Karpas-422 (cell line): ENCODE measurements around the gene OR2T33. TPM values are rescaled to one million over a fixed set of nuclear protein-coding genes. Genes with fewer than 3 reads are reported as not detected.
A peak's percentile ranks its signal among the peaks of the same experiment; 100 is the strongest.
"Not testable (repeated sequence)": the region's sequence is repeated elsewhere in the genome, so short reads cannot be mapped to it uniquely, and the experiment has no call there.

Experiments
- DNase-seq: peaks from one replicate; pipeline ENCODE4 v3.0.0-alpha.2; 2015
- H2AFZ ChIP-seq: fragments of 200-600 bp; sonication (generic); 2 replicates; pipeline ENCODE4 v1.6.1; 2014; ENCODE audit warnings: antibody characterized with exemption, low read length, mixed read lengths
- H3K27ac ChIP-seq: fragments of 200-600 bp; sonication (generic); 2 replicates; pipeline ENCODE4 v1.5.1; 2014; ENCODE audit warnings: mild to moderate bottlenecking, low read length, moderate library complexity
- H3K27me3 ChIP-seq: fragments of 200-600 bp; sonication (generic); 2 replicates; pipeline ENCODE4 v1.6.1; 2014; ENCODE audit warnings: low read length, mixed read lengths
- H3K36me3 ChIP-seq: fragments of 200-600 bp; sonication (generic); 2 replicates; pipeline ENCODE4 v1.6.1; 2014; ENCODE audit warnings: low read length, mixed read lengths; ENCODE audit not compliant: insufficient read depth
- H3K4me1 ChIP-seq: fragments of 200-600 bp; sonication (generic); 2 replicates; pipeline ENCODE4 v1.6.1; 2014; ENCODE audit warnings: mild to moderate bottlenecking, low read length, mixed read lengths
- H3K4me2 ChIP-seq: fragments of 200-600 bp; sonication (generic); 2 replicates; pipeline ENCODE4 v1.6.1; 2014; ENCODE audit warnings: low read length, low read depth, mild to moderate bottlenecking; ENCODE audit not compliant: poor library complexity, severe bottlenecking
- H3K4me3 ChIP-seq: fragments of 200-600 bp; sonication (generic); 2 replicates; pipeline ENCODE4 v1.5.1; 2014; ENCODE audit warnings: mild to moderate bottlenecking, antibody characterized with exemption, low read length, mixed read lengths
- H3K79me2 ChIP-seq: fragments of 200-600 bp; sonication (generic); 2 replicates; pipeline ENCODE4 v1.6.1; 2014; ENCODE audit warnings: mild to moderate bottlenecking, low read length, mixed read lengths
- H3K9ac ChIP-seq: fragments of 200-600 bp; sonication (generic); 2 replicates; pipeline ENCODE4 v1.6.0; 2014; ENCODE audit warnings: low read length
- H3K9me2 ChIP-seq: fragments of 200-600 bp; sonication (generic), shearing (Covaris generic); replicated peaks from 2 replicates; pipeline ENCODE4 v1.6.0; 2014; ENCODE audit warnings: mild to moderate bottlenecking, low read length, moderate library complexity; ENCODE audit not compliant: insufficient read depth
- H3K9me3 ChIP-seq: fragments of 300-700, 200-600 bp; sonication (generic); 2 replicates; pipeline ENCODE4 v1.6.1; 2014; ENCODE audit warnings: low read length, mixed read lengths
- H4K20me1 ChIP-seq: fragments of 200-600 bp; sonication (generic); 2 replicates; pipeline ENCODE4 v1.6.1; 2014; ENCODE audit warnings: mild to moderate bottlenecking, antibody characterized with exemption, low read length, low read depth; ENCODE audit not compliant: insufficient read depth
- total RNA-seq: library from RNA; depleted of rRNA; stranded (reverse); fragments of >200 nt; shearing (Covaris generic); gene quantifications from 2 replicates; pipeline ENCODE4 v1.2.3, GENCODE V29; 2014; ENCODE audit warnings: low replicate concordance

OR2T33 gene
- total RNA-seq, 1 experiment from 2014 or later = not detected

DNA sequence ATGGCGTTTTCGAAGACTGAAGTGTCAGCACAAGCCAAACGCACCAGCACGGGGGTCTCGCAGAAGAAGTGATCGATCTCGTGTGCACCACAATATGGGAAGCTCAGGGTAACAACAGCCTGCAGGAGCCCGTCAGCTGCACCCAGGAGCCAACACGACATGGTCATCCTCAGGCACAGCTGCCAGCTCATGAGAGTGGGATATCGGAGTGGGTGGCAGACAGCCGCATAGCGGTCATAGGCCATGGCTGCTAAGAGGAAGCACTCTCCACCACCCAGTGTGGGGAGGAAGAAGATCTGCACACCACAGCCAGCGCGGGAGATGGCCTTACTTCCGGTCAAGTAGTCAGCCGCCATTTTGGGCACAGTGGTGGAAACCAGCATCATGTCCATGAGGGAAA lies 4.6 kb downstream of the OR2T33 start:
- H3K4me3 ChIP-seq = not testable (repeated sequence)

DNA sequence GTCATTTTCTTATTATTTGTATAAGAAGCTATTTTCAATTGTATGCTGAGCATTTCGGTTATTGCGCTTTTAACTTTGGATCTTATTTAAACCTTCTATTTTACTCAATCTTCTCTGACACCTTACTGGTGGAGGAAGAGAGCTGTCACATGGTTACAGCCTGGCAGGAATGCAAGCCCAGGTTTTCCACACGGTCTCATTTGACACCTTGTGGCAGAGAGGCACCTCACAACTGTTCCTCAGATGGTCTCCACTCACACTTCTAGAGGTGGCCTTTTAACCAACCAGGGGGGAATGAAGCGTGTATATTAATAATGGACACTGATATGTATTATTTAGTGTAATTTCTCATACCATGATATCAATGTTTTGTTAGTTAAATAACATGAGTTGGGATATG lies 9.6 kb downstream of the OR2T33 start:
- no peaks in the 10 kb centered on the region for H3K4me1 ChIP-seq
- no peaks in the 10 kb centered on the region for H4K20me1 ChIP-seq
- H3K79me2 ChIP-seq = no peaks in the 10 kb centered on the region
- H3K9ac ChIP-seq = no peak overlapping the region
- no peaks in the 10 kb centered on the region for H3K9me2 ChIP-seq
- H3K4me2 ChIP-seq = no peak overlapping the region
- H3K27ac ChIP-seq = no peak overlapping the region
- peaks cover 2% of the 10 kb centered on the region; the same call in 1 of the 2 replicates for H3K9me3 ChIP-seq
- no peak overlapping the region for H3K4me3 ChIP-seq
- H3K27me3 ChIP-seq = no peaks in the 10 kb centered on the region
- DNase-seq = no peak
- H2AFZ ChIP-seq = no peak overlapping the region
- H3K36me3 ChIP-seq = no peaks in the 10 kb centered on the region

More for the DNA sequence above, 4.6 kb downstream of the OR2T33 start:
- not testable (repeated sequence) for DNase-seq, H3K79me2 ChIP-seq, H4K20me1 ChIP-seq, H3K4me2 ChIP-seq, H3K36me3 ChIP-seq, H3K4me1 ChIP-seq, H3K9me3 ChIP-seq, H2AFZ ChIP-seq, H3K27ac ChIP-seq, H3K27me3 ChIP-seq, H3K9ac ChIP-seq, H3K9me2 ChIP-seq

DNA sequence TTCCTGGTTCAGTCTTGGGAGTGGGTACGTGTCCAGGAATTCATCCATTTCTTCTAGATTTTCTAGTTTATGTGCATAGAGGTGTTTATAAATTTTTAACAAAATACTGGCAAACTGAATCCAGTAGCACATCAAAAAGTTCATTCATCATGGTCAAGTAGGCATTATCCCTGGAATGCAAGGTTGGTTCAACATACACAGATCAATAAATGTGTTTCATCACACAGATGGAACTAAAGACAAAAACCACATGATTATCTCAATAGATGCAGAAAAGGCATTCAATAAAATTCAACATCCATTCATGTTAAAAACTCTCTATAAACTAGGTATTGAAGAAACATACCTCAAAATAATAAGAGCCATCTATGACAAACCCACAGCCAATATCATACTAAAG lies 18.5 kb downstream of the OR2T33 start:
- H3K9me2 ChIP-seq, DNase-seq, H3K79me2 ChIP-seq, H3K4me1 ChIP-seq, H3K27me3 ChIP-seq, H4K20me1 ChIP-seq, H3K27ac ChIP-seq, H3K9ac ChIP-seq, H3K4me2 ChIP-seq, H3K36me3 ChIP-seq, H3K4me3 ChIP-seq, H3K9me3 ChIP-seq, H2AFZ ChIP-seq: not testable (repeated sequence)

DNA sequence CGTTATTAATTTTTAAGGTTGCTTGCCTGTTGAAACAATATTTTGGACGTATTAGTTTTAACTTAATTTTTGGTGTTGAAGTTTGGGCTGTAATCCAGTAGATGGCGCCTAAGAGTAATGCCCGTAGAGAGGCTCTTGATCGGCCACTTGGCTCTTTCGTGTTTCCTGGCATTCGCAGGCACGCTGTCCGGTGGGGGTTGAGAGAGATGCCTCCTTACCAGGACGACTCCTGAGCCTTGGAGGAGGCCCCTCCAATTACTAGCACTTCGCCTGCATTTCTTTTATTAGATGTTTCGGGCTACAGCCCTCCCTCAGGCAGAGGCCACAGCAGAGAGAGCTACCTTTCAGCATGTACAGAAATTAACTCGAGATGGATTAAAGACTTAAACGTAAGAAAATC lies 34.6 kb downstream of the OR2T33 start:
- Histone ChIP-seq H3K4me1 (no peaks in the 10 kb centered on the region), H3K36me3 (no peaks in the 10 kb centered on the region), H3K27ac (no peak overlapping the region), H3K9me3 (no peaks in the 10 kb centered on the region), H2AFZ (no peak overlapping the region), H3K4me3 (no peak overlapping the region), H3K79me2 (no peaks in the 10 kb centered on the region), H3K9me2 (no peaks in the 10 kb centered on the region), H3K27me3 (no peaks in the 10 kb centered on the region), H3K4me2 (no peak overlapping the region), H3K9ac (no peak overlapping the region), H4K20me1 (no peaks in the 10 kb centered on the region)
- peak; percentile 76 for DNase-seq

DNA sequence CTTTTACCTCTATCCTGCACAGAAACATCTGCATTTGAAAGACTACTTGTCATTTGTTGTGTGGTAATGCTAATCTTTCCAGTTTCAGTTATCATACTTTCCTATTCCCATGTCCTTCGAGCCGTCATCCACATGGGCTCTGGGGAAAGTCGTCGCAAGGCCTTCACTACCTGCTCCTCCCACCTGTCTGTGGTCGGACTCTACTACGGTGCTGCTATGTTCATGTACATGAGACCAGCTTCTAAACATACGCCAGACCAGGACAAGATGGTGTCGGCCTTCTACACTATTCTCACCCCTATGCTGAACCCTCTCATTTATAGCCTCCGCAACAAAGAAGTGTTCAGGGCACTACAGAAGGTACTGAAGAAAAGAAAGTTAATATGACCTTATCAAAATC lies 38.3 kb downstream of the OR2T33 start:
- no peak overlapping the region for H3K9ac ChIP-seq
- no peaks in the 10 kb centered on the region for H3K4me1 ChIP-seq
- no peaks in the 10 kb centered on the region for H3K9me3 ChIP-seq
- no peak overlapping the region for H2AFZ ChIP-seq
- H3K36me3 ChIP-seq = no peaks in the 10 kb centered on the region
- H3K4me3 ChIP-seq = no peak overlapping the region
- H3K27me3 ChIP-seq = no peaks in the 10 kb centered on the region
- H3K9me2 ChIP-seq = no peaks in the 10 kb centered on the region
- H3K79me2 ChIP-seq = no peaks in the 10 kb centered on the region
- no peaks in the 10 kb centered on the region for H4K20me1 ChIP-seq
- H3K27ac ChIP-seq = no peak overlapping the region
- no peak for DNase-seq
- H3K4me2 ChIP-seq = no peak overlapping the region

DNA sequence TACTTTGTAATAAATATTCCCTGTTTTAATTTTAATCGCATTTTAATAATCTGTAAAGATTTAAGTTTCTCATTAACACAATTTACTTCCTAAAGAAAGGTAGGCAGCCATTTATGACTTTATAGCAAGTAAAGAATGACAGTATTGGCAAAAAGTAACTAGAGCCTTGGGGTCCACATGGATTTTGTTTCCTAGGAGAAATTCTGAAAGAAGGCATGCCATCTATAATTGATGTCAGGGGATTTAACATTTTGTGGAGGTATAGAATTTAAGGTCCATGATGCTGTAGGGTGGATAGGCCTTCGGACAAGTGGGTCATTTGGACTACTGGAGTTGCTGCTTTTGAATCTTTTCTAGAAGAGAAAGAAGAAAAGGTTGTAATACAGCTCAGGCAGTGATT lies 46.7 kb downstream of the OR2T33 start, which contains the start of gene OR2M4:
Gene OR2M4 (plus strand): TSS at position 301 of the 400 bp plus-strand sequence. CDS start 7,512 bp downstream, outside the sequence.
- H3K9me2 ChIP-seq = no peaks in the 10 kb centered on the region
- no peak for DNase-seq
- H3K27me3 ChIP-seq = no peaks in the 10 kb centered on the region
- no peak within 1 kb of the TSS for H2AFZ ChIP-seq
- no peak within 1 kb of the TSS for H3K9ac ChIP-seq
- H3K4me1 ChIP-seq = no peaks in the 10 kb centered on the region
- H3K79me2 ChIP-seq = no peaks in the 10 kb centered on the region
- H3K4me3 ChIP-seq = no peak within 1 kb of the TSS
- H4K20me1 ChIP-seq = no peaks in the 10 kb centered on the region
- H3K36me3 ChIP-seq = no peaks in the 10 kb centered on the region
- H3K9me3 ChIP-seq = no peaks in the 10 kb centered on the region
- no peak within 1 kb of the TSS for H3K4me2 ChIP-seq
- no peak within 1 kb of the TSS for H3K27ac ChIP-seq

DNA sequence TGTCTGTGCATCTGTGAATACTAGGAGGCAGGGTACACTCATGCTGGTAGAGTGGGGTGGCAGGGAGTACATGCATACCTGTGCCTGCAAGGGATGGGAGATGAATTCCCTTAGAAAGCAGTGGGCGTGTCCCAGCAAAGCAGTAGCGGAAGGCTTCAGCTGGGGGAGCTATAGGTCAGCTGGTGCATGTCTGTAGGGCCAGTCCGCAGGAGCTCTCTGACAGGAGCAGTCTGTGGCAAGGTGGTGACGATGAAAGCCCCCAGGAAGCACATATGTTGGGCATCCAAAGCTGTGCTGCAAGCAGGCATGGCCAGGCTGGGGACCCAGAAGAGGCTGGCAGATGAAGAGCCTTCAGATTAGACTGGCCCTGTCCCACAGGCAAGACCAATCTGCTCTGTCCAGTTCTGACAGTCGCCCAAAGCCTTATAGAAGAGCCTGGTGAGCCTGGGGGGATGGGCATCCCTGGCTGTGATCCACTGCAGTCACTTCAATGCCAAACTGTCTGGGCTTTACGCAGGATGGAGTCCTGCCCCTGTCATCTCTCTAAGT lies 48.3 kb downstream of the OR2T33 start:
- H3K9me3 ChIP-seq = no peaks in the 10 kb centered on the region
- H2AFZ ChIP-seq = no peak overlapping the region
- no peak overlapping the region for H3K4me2 ChIP-seq
- H3K27ac ChIP-seq = no peak overlapping the region
- H3K79me2 ChIP-seq = no peaks in the 10 kb centered on the region
- no peak overlapping the region for H3K9ac ChIP-seq
- no peak for DNase-seq
- H3K4me1 ChIP-seq = no peaks in the 10 kb centered on the region
- H3K27me3 ChIP-seq = no peaks in the 10 kb centered on the region
- no peaks in the 10 kb centered on the region for H3K9me2 ChIP-seq
- no peaks in the 10 kb centered on the region for H3K36me3 ChIP-seq
- H4K20me1 ChIP-seq = no peaks in the 10 kb centered on the region
- no peak overlapping the region for H3K4me3 ChIP-seq

DNA sequence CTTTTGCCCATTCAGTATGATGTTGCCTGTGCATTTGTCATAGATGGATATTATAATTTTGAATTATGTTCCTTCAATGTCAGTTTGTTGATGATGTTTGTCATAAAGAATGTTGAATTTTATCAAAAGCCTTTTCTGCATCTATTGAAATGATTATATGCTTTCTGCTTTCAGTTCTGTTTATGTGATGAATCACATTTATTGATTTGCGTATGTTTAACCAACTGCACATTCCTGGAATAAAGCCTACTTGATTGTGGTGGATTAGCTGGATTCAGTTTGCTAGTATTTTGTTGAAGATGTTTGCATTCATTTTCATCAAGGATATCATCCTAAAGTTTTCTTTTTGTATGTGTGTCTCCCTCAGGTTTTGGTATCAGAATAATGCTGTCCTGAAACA lies 52.2 kb downstream of the OR2T33 start:
- Histone ChIP-seq H3K27me3 (no peaks in the 10 kb centered on the region), H3K4me2 (no peak overlapping the region), H3K9me2 (no peaks in the 10 kb centered on the region), H4K20me1 (no peaks in the 10 kb centered on the region), H3K9ac (no peak overlapping the region), H3K4me1 (no peaks in the 10 kb centered on the region), H3K36me3 (no peaks in the 10 kb centered on the region), H3K9me3 (no peaks in the 10 kb centered on the region), H3K79me2 (no peaks in the 10 kb centered on the region), H2AFZ (no peak overlapping the region), H3K27ac (no peak overlapping the region), H3K4me3 (no peak overlapping the region)
- no peak for DNase-seq
